ENCODE results near the gene FBXO47. TPM values are rescaled to one million over a fixed set of nuclear protein-coding genes. Genes with fewer than 3 reads are reported as not detected.

Gene FBXO47
- total and polyA plus RNA-seq, 2 of the 4 experiments (the other 2 are of a cell fraction) = under 0.01 TPM; not detected in 1

DNA sequence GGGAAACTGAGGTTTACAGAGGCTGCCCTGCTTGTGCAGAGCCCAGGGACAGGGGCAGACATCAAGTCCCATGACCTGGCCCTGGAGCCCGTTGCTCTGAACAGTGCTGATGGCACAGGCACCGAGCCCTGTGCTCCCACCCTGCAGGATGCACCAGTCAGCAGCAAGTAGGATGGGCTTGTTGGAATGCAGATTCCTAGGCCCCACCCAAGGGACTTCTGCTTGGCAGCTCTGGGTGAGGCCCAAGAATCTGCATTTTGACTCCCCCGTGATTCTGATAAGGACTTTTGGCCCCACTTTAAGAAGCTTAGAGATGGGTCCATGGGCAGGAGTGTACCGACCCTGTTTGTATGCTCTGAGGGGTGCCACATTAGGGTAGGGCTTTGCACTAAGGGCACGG lies 74.1 kb downstream of the FBXO47 start:
- no peak overlapping the region for H3K4ac ChIP-seq (ENCODE audit: low read depth, low read length)
- peaks cover 23% of the 10 kb centered on the region for H3K9me1 ChIP-seq (ENCODE audit: insufficient read depth, low read length)
- H3K4me2 ChIP-seq (ENCODE audit: low read depth, low read length) = no peak overlapping the region
- H4K20me1 ChIP-seq (ENCODE audit: insufficient read depth, low read length) = peaks cover 99% of the 10 kb centered on the region
- POLR2A ChIA-PET (ENCODE audit: unreplicated experiment) = interaction anchor here (1.1 kb wide), 1 partner anchor 15 kb away, joined by 3 read pairs; no protein-coding TSS in a partner anchor
- H2AFZ ChIP-seq (replicated peaks; ENCODE audit: low read length, poor library complexity) = no peak overlapping the region
- H3K18ac ChIP-seq (ENCODE audit: low read depth, low read length) = no peak overlapping the region
- intact Hi-C loops (cut with micrococcal nuclease) (no loop called here), in situ Hi-C loops (cut with MboI; ENCODE audit: low sequenced_read_pairs) (no loop called here), dilution Hi-C loops (cut with HindIII; ENCODE audit: low sequenced_read_pairs, unreplicated experiment) (no loop called here)
- H2BK120ac ChIP-seq (ENCODE audit: low read depth, low read length) = no peak overlapping the region
- CTCF ChIA-PET = no interaction called here
- peaks cover 49 to 95% of the 10 kb centered on the region in 2 experiments for H3K79me1 ChIP-seq (ENCODE audit: low read depth in 1 of 2, low read length in 2 of 2)
- H3K36me3 ChIP-seq (ENCODE audit: control insufficient read depth, insufficient read depth, low read length) = peaks cover 79% of the 10 kb centered on the region
- no peak overlapping the region for H3K4me3 ChIP-seq (ENCODE audit: insufficient read depth, low read depth, low read length)
- no peaks in the 10 kb centered on the region for H3K27me3 ChIP-seq (ENCODE audit: control insufficient read depth, insufficient read depth, low read length)
- TF ChIP-seq RFX5 (IDR thresholded peaks at IDR 0.05; ENCODE audit: low read depth, low read length) (no peak), BHLHE40 (IDR thresholded peaks at IDR 0.05; ENCODE audit: low read depth, low read length) (no peak), MAFK (IDR thresholded peaks at IDR 0.05; ENCODE audit: low read depth, low read length) (no peak), FOS (IDR thresholded peaks at IDR 0.05; ENCODE audit: low read depth, low read length) (no peak), SMC3 (IDR thresholded peaks at IDR 0.05; ENCODE audit: low read depth, low read length) (no peak), MXI1 (IDR thresholded peaks at IDR 0.05; ENCODE audit: borderline replicate concordance, low read depth, low read length) (no peak), MAZ (IDR thresholded peaks at IDR 0.05; ENCODE audit: borderline replicate concordance, low read depth, low read length) (no peak), POLR2A (IDR thresholded peaks at IDR 0.05; ENCODE audit: low read depth, low read length) (no peak), CHD1 (IDR thresholded peaks at IDR 0.05; ENCODE audit: low read depth, low read length) (no peak), RAD21 (IDR thresholded peaks at IDR 0.05; ENCODE audit: low read length) (no peak)
- TF ChIP-seq, protein P1, sequence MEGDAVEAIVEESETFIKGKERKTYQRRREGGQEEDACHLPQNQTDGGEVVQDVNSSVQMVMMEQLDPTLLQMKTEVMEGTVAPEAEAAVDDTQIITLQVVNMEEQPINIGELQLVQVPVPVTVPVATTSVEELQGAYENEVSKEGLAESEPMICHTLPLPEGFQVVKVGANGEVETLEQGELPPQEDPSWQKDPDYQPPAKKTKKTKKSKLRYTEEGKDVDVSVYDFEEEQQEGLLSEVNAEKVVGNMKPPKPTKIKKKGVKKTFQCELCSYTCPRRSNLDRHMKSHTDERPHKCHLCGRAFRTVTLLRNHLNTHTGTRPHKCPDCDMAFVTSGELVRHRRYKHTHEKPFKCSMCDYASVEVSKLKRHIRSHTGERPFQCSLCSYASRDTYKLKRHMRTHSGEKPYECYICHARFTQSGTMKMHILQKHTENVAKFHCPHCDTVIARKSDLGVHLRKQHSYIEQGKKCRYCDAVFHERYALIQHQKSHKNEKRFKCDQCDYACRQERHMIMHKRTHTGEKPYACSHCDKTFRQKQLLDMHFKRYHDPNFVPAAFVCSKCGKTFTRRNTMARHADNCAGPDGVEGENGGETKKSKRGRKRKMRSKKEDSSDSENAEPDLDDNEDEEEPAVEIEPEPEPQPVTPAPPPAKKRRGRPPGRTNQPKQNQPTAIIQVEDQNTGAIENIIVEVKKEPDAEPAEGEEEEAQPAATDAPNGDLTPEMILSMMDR (conservative IDR thresholded peaks at IDR 0.05; ENCODE audit: low read depth, low read length) = no peak
- TF ChIP-seq, protein P2, sequence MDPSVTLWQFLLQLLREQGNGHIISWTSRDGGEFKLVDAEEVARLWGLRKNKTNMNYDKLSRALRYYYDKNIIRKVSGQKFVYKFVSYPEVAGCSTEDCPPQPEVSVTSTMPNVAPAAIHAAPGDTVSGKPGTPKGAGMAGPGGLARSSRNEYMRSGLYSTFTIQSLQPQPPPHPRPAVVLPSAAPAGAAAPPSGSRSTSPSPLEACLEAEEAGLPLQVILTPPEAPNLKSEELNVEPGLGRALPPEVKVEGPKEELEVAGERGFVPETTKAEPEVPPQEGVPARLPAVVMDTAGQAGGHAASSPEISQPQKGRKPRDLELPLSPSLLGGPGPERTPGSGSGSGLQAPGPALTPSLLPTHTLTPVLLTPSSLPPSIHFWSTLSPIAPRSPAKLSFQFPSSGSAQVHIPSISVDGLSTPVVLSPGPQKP (IDR thresholded peaks at IDR 0.05; ENCODE audit: borderline replicate concordance, low read depth, low read length) = no peak
- no peak overlapping the region for H4K8ac ChIP-seq (ENCODE audit: low read depth in 2 of 2, low read length in 2 of 2)
- H3K4me1 ChIP-seq (ENCODE audit: control insufficient read depth, insufficient read depth, low read length) = peaks cover 17% of the 10 kb centered on the region
- no peak overlapping the region for H4K5ac ChIP-seq (ENCODE audit: low read depth, low read length)
- 100% methylated on average over 1 of the region's 5 CpGs; no CpG with 5 or more reads in 1 of the 2 experiments for whole genome bisulfite sequencing, 2 experiments (ENCODE audit: extremely low coverage in 2 of 2, insufficient read length in 1 of 2)
- no peak overlapping the region for H2BK20ac ChIP-seq (ENCODE audit: low read depth, low read length)
- DNase-seq = no peak
- H2BK15ac ChIP-seq (ENCODE audit: low read depth, low read length) = no peak overlapping the region
- no peak overlapping the region for H2AK5ac ChIP-seq (ENCODE audit: low read depth, low read length)
- H3K14ac ChIP-seq (replicated peaks; ENCODE audit: low read depth, low read length) = no peak overlapping the region
- H3K56ac ChIP-seq (ENCODE audit: extremely low read depth, insufficient read depth, low read length) = no peak overlapping the region
- H2BK5ac ChIP-seq (ENCODE audit: low read depth, low read length, poor library complexity, severe bottlenecking) = no peak overlapping the region
- no TSS peak for BruUV-seq (replicated peaks)
- no peak overlapping the region for H3K9ac ChIP-seq (ENCODE audit: low read depth, low read length)
- H3K9me3 ChIP-seq (ENCODE audit: control insufficient read depth, insufficient read depth, low read length) = no peaks in the 10 kb centered on the region
- no peak overlapping the region for H3K23ac ChIP-seq (ENCODE audit: low read depth, low read length)
- H3K27ac ChIP-seq (ENCODE audit: insufficient read depth, low read length) = no peak overlapping the region
- ATAC-seq (ENCODE audit: low read depth) = no peak
- no peak overlapping the region for H2AK9ac ChIP-seq (replicated peaks; ENCODE audit: low read depth, low read length, poor library complexity)
- H4K91ac ChIP-seq (ENCODE audit: insufficient read depth, low read depth, low read length) = no peak overlapping the region
